ENCODE data around the gene SLU7. TPM values are rescaled to one million over a fixed set of nuclear protein-coding genes. Genes with fewer than 3 reads are reported as not detected.

SLU7 gene
- 46.9 TPM for total RNA-seq
- long read RNA-seq, transcript SLU7-201 (16 exons, 3,793 nt): major isoform, 6 of 13 reads
- long read RNA-seq, partial matches to known transcripts: 7 of 13 reads
- long read RNA-seq, other reads (novel, unspliced or antisense): 0 of 13 reads

DNA sequence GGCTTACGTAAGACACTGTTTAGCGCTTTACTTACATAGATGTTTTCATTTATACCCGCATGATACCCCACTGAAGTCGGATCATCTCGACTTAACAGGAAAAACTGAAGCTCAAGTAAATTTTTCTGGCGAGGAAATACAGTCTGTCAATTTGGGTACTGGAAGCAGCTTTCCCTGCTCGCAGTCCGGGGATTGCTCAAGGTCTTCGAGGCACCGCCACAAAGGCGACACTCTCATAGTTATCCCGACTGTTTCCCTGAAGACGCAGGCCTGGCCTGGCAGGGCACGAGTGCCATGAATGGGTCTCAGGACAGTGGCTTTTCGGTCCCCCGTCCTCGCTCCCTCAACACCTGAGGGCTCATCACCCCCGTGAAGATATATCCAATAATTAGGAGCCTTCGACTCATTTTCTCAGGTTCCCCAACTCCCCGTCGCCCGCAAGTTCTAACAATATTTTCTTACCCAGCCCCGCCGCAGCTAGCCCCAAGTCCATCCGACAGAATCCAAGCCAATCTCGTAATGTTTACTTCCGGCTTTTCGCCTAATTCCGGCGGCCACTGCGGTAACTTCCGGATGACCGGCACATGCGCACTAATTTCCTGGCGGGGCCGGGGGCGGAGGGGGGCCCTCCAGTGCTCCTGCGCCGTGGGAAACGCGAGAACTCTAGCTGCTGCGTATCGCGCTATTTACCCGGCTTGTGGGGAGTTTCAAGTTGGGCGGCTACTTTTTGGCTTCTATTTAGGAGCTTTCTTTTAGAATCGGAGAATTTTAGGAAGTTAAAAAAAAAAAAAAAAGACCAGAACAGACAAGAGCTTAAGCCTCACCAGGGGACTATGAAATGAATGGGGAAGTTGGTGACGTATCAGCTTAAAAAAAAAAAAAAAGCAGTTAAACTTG lies at the start of gene SLU7:
TSS of gene SLU7 (minus strand) at position 521 of the 897 bp plus-strand sequence. CDS start 3,787 bp downstream, outside the sequence.
- ATAC-seq (peak; percentile 95), DNase-seq (ENCODE audit: missing footprints) (peak; percentile 95)
- intact Hi-C loops (cut with DNase I): no loop called here

DNA sequence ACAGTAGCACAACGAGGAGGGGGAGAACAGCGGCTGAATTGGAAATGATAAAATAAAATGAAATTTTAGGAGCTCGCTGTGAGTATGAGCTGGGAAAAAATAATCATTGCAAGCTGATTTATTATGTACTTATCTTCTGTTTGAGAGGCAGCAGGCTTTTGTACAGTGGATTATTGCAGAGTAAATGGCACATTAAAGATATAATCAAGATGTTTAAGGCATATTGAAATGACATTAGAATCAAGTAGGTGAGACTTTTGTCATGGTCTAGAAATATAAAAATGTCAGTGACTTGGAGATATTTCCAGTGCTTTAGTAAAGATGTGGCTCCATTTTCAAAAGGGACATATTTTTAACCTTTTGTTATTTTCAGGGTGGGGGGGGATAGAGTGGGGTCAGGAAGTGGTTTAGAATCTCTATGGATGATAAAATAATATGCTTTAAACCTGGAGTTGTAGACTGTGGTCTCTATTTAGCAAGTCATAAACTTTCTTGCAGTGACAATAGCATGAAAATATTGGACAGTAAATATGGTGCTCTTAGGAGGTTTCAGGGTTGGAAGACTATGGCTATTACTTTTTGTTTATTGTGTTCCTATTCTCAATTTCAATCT lies 49.6 kb upstream of the SLU7 start:
- intact Hi-C loops (cut with DNase I): no loop called here
- DNase-seq (ENCODE audit: missing footprints) (no peak), ATAC-seq (no peak)

DNA sequence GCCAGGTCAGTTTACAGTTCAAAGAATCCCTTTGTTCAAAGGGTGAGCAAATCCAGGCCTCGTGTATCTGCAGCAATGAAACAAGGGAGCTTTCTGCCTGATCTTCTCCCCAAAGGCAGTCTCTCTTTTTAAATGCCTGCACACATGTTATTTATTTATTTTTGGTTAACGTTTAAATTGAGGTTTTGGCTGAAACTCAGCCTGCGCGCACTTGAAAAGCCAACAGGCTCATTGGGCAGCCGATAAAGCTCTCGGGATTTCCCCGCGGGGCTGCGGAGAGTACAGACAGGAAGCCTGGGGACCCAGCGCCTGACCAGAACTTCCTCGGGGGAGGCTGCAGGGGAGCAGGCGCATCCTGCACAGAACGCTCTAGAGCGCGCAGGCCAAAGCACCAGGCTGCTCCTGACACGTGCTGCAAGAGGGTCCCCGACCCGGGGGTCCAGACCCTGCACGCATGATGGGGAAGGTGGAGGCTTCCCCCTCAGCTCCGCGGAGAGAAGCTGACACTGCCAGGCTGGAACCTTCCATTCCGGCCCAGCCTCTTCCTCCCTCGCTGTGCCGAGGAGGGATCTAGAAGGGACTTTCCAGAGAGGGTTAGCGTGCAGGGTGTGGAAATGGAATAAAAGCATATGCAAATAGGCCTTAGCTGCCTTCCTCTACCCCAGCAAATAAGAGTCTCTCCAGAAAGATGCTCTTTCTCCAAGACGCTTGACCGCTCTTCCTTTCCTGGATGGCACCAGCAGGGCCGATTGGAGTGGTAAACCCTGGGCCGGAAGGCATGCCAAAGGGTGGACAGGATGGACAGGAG lies 48.9 kb upstream of the SLU7 start:
- peak; percentile 85 for DNase-seq (ENCODE audit: missing footprints)
- intact Hi-C loops (cut with DNase I): no loop called here
- ATAC-seq: peak; percentile 65

DNA sequence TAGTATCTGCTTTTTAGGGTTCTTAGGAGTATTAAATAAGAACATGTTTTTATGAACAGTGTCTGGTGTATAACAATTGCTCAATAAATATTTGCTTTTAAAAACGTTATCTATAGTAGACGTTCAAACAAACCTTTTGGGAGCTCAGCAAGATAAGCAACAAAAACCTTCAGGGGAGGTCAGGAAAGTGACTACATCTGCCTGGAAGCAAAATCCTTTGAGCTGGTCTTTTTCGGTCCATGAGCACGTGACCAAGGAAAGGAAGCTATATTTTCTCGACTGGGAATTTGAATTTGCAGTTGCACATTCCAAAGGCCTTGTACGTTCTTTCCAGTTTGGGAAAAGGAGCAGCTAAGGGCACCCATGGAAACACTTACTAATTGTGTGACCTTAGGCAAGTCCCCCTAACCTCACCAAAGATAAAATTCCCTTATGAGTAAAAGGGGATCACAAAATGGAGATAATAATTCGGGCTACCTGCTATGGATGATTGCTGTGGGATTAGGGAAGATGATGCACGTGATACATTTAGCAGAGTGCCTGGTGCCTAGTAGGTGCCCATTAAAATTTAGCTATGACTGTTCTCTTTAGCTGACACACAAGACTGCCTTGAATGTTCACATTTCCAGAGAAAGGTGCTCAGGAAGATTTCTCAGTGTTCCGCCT lies 48.1 kb upstream of the SLU7 start:
- intact Hi-C loops (cut with DNase I): no loop called here
- ATAC-seq: no peak
- DNase-seq (ENCODE audit: missing footprints): no peak

DNA sequence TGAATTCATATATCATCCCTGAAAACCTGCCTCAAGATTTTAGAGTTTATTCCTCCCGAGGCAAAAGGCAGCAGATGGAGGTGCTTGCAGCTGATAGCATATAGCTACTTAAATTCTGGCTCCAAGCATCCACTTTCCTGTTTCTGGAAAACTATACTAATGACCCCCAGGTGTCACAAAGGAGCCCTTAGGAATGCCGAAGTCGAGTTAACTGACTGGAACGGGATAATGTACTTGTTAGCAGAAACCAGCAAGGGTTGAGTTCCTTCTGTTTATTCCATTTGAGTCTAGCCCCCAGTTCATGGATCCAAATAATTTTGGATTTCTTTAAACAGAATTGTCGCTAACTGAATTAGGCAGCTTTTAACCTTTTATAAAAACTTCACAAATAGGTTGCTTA lies 47.2 kb upstream of the SLU7 start:
- no peak for DNase-seq (ENCODE audit: missing footprints)
- intact Hi-C loops (cut with DNase I): no loop called here
- no peak for ATAC-seq

- intact Hi-C loops (cut with DNase I): no loop called here
- DNase-seq (ENCODE audit: missing footprints) (no peak), ATAC-seq (no peak)
Measured at GRCh38 chr5:160464466-160464797, 45.6 kb upstream of the SLU7 start.

GRCh38 chr5:160463740-160464465 lies 45.0 kb upstream of the SLU7 start:
- DNase-seq (ENCODE audit: missing footprints) (no peak), ATAC-seq (no peak)
- intact Hi-C loops (cut with DNase I): no loop called here

DNA sequence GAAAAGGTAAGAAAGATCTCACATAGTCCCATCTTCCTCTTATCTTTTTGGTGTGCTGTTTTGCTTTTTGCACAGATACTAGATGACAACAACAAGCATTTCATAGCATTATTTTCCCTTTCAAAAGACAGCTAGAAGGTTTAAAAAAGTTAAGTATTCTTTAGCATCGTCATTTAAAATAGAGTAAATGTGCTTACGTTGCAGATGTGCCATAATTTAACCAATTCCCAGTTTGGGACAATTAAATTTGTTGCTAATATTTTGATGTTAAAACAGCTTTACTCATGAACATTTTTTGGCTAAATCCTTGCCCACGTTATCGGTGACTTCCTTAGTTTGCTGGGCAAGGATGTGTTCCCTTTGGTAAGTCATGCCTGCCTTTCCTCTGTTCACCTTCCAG lies 44.3 kb upstream of the SLU7 start:
- ATAC-seq: no peak
- intact Hi-C loops (cut with DNase I): no loop called here
- DNase-seq (ENCODE audit: missing footprints): no peak

DNA sequence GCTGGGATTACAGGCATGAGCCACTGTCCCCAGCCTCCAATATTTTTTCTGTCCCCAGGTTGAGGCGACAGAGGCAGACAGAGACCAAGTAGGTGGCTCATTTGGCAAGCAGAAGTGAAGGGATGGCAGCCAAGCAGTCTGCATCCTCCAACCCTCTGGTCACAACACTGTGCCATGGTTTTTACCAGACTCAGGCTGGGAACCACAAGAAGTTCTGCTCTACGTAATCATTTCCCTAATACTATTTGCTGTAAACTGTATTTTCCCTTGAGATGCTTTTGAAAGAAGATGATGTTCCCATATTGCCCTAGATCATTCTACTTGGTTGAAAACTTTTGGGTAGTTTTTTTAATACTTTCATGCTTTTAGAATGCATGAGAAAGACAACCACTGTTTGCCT lies 43.3 kb upstream of the SLU7 start:
- DNase-seq (ENCODE audit: missing footprints): no peak
- no peak for ATAC-seq
- intact Hi-C loops (cut with DNase I): no loop called here

DNA sequence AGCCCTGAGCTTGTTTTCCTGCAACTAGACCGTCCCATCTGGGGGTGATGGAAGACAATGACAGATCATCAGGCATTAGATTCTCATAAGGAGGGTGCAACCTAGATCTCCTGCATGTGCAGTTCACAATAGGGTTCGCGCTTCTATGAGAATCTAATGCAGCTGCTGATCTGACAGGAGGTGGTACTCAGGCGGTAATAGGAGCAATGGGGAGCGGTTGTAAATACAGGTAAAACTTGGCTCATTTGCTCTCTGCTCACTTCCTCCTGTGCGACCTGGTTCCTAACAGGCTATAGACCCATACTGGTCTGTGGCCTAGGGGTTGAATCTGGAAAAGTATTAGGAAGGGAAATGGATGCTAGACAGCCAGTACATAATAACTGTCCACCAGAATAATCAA lies 42.5 kb upstream of the SLU7 start:
- no peak for ATAC-seq
- intact Hi-C loops (cut with DNase I): no loop called here

GRCh38 chr5:160460377-160461049 lies 41.6 kb upstream of the SLU7 start:
- no peak for ATAC-seq
- intact Hi-C loops (cut with DNase I): no loop called here
- DNase-seq (ENCODE audit: missing footprints): no peak

More for the DNA sequence above, 42.5 kb upstream of the SLU7 start:
- DNase-seq (ENCODE audit: missing footprints): no peak

DNA sequence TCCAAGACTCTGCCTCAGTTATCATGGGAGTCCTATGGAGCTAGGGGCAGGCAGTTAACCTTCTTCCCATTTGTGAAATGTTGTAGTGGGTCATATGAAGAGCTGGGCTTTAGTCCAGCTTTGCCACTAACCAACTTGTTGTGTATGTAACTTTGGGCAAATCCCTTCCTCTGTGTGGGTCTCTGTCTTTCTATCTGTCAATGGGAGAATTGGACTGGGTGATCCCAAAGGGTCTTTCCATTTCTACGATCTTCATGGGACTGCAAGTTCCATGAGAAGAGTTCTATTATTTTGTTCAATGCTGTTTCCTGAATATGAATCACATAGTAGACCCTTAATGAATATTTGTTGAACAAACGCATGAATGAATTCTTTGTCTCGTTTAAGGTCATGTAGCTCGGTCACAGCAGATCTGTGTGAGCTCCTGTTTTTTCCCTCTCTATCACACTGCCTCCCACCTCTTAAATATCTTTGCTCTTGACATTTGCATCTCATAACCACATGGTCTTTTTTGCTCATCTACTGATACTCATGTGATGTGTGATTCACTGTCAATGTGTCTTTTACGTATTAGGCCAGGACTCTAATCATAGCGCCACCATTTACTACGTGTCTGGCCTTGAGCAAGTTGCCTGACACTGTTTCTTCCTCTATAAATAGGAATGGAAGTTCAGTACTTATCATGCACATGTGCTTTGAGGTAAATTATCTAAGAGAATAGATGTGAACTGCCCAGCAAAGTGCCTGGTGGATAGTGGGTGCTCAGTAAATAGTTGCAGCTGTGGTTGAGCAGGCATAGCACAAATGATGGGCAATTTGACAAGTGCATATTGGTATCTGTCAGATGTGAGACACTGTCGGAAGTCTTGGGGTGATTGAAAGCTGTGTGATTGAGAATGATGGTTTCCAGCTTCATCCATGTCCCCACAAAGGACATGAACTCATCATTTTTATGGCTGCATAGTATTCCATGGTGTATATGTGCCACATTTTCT lies 40.2 kb upstream of the SLU7 start:
- intact Hi-C loops (cut with DNase I): no loop called here
- DNase-seq (ENCODE audit: missing footprints): no peak
- no peak for ATAC-seq

- ATAC-seq (no peak), DNase-seq (ENCODE audit: missing footprints) (no peak)
- intact Hi-C loops (cut with DNase I): no loop called here
Measured at GRCh38 chr5:160457252-160457651, 38.4 kb upstream of the SLU7 start.

DNA sequence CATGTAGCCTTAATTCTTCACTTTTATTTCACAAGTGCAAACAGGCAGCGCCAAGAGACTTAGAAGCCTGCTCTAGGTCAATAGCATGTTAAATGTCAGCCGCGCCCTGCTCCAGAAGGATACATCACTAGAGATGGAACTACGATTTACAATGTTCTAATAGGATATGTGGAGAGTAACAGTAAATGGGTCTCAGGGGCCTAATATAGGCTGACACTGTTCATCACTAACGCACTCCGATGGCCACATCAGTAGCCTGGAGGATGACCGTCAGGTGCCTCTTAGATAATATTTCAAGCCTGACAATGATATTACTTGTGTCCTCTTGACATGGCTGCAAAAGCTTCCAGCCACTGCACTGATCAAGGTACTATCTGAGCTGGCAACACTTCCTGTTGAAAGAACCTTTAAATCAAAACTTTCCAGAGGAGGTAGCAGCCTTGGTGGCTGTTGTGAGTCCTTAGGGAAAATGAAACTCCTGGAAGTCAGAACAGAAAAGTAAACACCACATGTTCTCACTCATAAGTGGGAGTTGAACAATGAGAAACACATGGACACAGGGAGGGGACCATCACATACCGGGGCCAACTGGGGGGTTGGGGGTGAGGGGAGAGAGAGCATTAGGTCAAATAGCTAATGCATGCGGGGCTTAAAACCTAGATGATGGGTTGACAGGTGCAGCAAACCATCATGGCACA lies 37.7 kb upstream of the SLU7 start:
- DNase-seq (ENCODE audit: missing footprints): no peak
- ATAC-seq: no peak
- intact Hi-C loops (cut with DNase I): no loop called here

DNA sequence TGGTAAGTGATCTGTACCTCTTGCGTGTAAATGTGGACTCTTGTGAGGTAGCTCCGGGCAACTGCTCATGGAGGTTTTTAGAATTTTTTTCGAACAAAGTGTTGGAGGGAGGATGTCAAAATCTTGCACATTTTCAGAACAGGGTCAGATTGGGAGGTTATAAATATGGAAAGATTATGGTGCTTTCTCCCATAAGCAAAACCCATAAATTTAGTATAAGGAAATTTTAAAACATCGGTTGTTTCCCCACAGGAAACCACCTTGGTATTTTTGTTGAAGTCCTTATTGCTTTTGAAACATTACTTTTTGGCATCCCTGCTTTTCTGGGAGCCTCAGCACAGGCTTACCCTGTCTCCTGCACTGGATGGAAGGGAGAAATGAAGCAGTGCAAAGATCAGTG lies 36.7 kb upstream of the SLU7 start:
- no peak for ATAC-seq
- intact Hi-C loops (cut with DNase I): no loop called here

DNA sequence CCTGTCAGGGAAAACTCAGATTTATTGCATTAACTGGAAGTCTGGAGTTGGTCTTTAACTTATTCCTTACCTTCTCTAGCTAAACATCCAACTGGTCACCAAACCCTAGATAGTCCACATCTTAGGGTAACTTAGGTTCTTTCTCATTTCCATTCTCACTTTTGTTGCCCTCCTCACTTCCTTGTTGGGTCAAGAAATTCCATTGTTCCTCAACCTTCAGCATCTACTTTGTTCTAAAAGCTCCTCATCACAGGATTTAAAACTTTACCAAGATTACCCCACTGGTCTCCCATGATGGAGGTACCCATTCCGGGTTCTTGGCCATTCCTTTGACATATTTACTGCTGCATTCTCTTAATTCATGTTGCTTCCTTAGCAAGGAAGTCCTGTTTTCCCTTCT lies 34.9 kb upstream of the SLU7 start:
- DNase-seq (ENCODE audit: missing footprints): no peak
- intact Hi-C loops (cut with DNase I): no loop called here
- no peak for ATAC-seq

More for the DNA sequence above, 36.7 kb upstream of the SLU7 start:
- no peak for DNase-seq (ENCODE audit: missing footprints)

Measured in Right ventricle myocardium inferior (tissue), 1 donor.